Kidney capillary endothelial cell (primary cell): ENCODE results near the gene H2BK1.
A peak's percentile ranks its signal among the peaks of the same experiment; 100 is the strongest.

ENCODE experiments used
- DNase-seq: peaks from one replicate; pipeline ENCODE4 v3.0.0-alpha.2; 2018; ENCODE audit warnings: low spot score

H2BK1 gene

DNA sequence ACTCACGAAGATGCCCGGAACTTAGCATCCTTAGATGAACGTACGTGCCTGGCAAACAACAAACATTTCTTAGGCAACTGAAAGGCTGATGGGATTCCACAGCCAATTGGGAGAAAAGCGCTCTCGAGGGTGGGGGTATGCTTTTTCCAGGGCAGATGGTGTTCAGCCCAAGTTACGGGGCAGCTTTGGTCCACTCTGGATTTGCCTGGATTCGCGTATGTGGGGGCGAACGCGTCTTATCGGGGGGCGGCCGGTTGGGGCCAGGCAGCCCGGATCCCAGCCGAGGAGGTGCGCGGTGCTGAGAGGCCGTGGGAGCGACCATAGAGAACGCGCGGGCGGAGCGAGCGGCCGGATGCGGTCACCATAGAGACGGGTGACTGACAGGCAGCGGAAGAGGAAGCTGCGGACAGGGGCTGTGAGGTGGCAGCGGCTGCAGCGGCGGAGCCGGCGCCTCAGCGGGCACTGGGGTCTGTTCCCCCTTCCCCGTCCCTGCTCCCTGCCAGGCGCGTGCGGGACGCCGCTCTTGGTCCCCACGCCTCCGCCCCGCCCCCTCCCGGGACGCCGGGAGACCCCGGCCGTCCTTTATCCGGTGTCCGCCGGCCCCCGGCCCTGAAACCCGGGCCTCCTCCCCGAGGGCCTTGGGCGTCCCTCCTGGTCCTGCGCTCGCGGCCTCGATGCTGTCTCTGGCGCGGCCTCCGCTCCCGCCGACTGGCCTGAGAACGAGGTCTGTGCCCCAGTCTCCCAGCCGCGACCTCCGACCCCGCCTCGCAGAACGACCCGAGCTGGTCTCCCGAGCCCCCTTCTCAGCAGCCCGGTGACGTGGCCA is 22.0 kb upstream of the H2BK1 start, which contains the start of gene CHPF2:
Gene CHPF2 (plus strand): TSS at position 393 of the 826 bp plus-strand sequence. CDS start 1,529 bp downstream, outside the sequence.
- DNase-seq, result peak; percentile 83

GRCh38 chr7:151231080-151231479 is 20.8 kb upstream of the H2BK1 start:
- no peak for DNase-seq

DNA sequence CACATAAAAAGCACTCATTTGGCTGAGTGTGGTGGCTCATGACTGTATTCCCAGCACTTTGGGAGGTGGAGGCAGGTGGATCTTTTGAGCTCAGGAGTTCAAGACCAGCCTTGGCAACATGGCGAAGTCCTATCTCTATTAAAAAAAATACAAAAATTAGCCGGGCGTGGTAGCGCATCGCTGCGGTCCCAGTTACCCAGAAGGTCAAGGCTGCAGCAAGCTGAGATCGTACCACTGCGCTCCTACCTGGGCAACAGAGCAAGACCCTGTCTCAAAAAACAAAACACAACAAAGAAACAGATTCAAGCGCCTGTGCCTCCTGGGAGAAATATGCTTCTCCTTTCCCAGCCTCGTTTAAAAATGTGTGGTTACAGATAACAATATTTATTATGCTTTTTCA is 19.0 kb upstream of the H2BK1 start:
- no peak for DNase-seq

DNA sequence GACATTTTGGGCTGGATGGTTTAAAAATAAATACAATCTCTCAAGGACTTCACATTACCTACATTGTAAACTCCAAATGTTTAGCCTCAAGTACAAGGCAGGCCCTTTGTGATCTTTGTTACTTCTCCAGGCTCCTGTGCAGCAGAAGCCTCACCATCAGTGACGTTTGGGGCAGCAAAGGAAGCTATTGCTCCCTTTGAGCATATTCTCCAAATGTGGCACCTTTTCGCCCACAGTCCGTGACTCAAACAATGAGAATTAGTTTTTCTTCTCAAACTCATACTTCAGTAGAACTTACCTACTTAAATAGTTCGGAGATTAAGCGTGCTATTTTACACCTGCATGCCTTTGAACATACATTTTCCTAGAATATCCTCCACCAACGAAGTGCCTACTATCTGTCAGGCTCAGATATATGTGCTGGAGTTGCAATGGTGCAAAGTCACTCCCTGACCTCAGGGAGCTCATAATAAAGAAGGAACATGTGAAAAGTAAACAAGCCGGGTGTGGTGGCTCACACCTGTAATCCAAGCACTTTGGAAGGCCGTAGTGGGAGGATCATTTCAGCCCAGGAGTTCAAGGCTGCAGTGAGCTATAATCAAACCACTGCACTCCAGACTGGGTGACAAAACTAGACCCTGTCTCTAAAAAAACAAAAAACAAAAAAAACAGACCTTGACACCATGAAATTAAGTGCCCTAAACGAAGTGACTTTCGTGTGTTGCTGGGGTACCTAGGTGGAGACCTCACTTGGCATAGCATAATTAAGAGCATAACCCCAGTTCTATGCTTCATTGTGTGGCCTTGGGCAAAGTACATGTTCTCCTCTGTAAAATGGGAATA is 18.0 kb upstream of the H2BK1 start:
- no peak for DNase-seq

GRCh38 chr7:151226875-151227782 is 16.8 kb upstream of the H2BK1 start, which contains the start of gene ABCF2:
TSS of gene ABCF2 (minus strand) at chr7:151227205. CDS start at chr7:151226458, 747 bp downstream.
- peak; percentile 95 for DNase-seq

- no peak for DNase-seq
Measured at GRCh38 chr7:151226560-151226874, 16.2 kb upstream of the H2BK1 start.

GRCh38 chr7:151225948-151226510 is 15.7 kb upstream of the H2BK1 start:
- no peak for DNase-seq

- DNase-seq, result no peak
Measured at GRCh38 chr7:151223728-151224127, 13.4 kb upstream of the H2BK1 start.

GRCh38 chr7:151218170-151218569 is 7.9 kb upstream of the H2BK1 start:
- DNase-seq, result no peak

DNA sequence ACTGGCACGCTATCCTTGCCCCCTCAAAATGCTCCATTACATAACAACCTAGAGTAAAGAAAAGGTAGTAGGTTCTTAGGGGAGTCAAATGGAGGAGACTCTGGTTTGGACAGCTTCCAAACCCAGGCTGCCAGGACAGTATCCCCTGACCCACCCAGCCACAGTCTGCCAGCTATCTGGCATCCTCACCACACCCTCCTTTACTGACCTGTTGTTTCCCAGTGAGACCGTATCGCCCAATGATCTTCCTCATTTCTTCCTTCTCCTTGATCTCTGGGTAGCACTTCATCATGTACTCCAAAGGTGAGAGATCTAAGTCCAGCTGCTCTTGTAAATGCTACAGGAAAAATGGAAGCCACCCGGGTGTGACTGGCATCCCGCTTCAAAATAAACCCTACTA is 5.1 kb upstream of the H2BK1 start:
- no peak for DNase-seq

DNA sequence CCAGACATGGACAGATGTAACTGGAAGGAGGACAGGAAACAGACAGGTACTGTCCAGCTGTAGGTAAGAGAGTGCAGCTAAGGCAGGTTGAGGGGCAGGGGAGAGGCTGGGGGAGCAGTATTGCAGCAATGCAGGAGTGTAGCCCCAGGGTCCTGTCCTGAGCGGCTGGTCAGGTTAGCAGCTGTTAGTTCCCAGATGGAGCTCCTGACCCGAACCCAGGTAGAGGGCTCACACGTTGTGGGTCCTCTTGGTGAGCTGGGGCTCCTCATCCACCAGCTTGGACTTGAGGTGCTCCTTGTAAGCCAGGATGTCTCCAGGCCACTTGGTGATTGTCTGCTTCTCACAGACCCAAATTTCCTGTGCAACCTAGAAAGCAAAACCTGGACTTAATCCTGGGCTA is 3.5 kb upstream of the H2BK1 start:
- no peak for DNase-seq

- no peak for DNase-seq
Measured at GRCh38 chr7:151212626-151213025, 2.3 kb upstream of the H2BK1 start.

DNA sequence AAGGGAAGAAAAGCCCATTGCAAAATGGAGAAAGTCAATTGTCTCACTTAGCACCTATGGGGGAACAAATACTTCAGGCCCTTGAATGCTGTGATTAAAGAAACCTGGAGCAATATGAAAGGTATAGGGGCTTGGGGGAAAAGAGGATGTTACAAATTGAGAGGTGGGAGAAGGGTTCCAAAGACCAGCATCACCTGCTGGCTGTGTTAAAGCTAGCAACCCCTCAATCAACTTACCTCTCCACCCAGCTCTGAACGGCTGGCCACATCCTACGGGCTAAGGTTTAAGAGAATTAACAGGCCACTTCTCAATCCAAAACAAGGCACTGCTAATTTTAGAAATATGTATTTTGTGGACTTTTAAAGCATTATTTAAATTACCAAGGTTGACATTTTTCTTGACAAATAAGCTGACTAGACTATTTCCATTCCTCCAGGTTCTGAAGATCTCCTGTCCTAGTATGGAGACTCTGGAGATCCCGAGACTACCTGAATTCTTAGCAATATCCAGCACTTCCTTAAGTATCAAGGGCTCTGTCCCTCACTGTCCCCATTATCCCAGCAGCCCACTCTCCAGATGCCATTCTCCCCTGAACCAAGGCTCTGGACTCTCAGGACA is 976 bp upstream of the H2BK1 start:
- no peak for DNase-seq

DNA sequence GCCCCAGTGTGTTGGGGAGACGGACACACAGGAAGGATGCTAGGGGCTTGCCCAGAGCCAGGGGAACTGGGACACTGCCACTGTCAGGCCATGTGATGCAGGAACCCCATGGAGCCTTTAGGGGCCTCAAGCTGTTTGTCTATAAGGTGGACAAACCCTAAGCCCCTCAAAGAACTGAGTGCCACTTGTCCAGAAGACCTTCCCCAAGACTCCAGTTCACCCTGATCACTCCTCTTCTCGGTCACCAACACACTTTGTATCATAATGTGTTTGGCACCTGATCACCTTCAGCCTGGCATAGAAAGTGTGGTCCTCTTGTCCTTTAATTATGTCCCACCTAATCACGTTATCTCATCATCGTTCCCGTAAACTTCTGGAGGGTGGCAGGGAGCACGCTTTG is 700 bp downstream of the H2BK1 start:
- DNase-seq, result no peak

DNA sequence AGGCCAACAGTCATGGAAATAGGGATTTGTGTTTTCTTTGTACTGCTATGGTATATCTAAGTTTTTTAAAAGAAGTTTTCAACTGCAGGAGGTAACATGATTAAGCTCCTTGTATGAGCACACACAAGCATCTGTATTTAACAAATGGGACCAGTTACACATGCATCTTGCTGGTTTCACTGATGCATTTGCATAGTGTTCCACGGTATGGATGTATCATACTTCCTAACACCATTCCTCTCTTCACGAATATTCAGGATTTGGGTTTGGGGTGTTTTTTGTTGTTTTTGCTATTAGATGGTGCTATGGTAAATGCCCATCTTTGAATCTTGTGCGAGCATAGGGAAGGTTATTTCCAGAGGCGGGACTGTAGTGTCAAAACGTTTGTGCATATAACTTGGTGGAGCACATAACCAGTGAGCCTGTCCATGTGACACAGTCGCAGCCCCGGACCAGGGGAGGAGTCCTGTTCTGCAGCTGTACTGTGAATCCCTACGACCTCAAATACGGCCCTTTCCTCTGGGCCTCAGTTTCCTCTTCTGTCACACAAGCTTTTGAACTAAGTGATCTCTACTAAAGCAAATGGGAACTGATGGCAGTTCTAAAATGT is 1.9 kb downstream of the H2BK1 start:
- no peak for DNase-seq

DNA sequence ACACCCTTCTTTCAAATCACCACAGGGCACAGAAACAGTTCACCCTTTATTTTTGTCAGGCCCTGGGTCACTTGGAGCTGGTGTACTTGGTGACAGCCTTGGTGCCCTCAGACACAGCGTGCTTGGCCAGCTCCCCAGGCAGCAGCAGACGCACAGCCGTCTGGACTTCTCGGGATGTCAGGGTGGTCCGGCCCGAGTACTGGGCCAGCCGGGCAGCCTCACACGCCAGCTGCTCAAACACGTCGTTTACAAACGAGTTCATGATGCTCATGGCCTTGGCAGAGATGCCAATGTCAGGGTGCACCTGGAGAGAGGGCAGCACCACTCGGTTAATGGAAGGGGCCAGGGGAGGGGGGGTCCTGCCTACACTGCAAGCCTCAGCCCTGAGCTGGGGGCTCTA is 2.5 kb downstream of the H2BK1 start:
- no peak for DNase-seq

DNA sequence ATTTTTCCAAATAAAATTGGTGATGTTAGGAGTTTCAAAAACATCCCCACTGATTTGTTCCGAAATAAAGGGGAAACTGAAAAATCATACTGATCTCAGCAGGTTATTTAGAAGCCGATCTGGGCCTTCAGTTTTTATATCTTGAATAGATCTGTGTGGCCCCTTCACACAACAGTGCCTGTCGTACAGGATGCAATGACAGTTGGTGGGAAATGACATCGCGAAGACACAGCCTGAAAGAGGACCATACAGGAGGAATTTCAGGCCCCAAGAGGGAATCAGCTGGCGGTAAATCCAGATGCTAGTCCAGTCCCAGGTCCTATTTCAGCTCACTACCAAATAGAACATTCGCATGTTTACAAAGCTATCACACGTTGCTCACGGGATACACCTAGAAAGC is 3.0 kb downstream of the H2BK1 start:
- DNase-seq, result no peak

DNA sequence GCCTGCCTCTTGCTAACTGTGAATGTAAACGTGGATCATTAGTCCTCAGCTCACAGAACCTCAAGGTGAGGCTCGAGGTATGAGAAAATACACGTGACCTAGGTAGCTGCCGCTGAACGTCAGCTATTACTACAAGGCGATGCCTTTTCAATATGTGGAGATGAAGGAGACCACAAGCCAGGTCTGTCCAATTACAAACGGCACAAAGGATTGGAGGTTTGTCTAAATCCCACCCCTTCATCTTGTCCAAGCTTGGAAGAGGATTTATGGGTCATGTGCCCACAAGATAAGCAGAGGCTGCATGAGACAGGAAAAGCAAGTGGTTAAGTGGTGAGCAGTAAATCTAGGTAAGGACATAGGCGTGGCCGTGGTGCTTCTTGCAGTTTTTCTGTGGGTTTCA is 3.4 kb downstream of the H2BK1 start:
- DNase-seq, result no peak

- DNase-seq, result no peak
Measured at GRCh38 chr7:151205730-151206129, 4.6 kb downstream of the H2BK1 start.

DNA sequence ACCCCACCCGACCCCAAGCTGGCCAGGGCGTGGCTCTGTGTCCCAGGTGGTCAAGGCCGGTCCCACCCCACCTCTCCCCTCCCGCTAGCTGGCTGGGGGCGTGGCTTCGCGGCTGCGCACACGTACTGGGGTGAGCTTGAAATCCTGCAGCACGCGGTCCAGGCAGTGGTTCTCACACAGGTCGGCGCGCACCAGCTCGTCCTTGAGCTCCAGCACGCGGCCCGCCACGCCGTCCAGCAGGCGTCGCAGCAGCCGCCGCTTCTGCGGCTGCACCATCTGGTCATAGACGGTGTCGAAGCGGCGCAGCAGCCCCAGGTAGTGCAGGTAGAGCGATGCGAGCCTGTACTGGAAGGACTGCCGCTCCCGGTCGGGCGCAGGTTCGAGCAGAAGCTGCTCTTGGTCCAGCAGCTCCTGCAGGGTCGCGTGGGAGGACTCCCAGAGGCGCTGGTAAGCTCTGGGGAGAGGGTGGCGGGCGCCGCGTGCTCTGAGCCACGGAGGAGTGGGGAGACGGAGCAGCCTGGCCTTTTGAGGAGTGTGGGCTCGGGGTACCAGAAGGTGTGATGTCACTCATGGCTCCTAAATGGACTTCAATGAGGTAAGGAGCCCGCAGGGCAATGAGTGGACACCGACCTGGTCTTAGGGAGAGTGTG is 5.8 kb downstream of the H2BK1 start:
- no peak for DNase-seq
